HG03457 (cell line): ENCODE data around the gene NETO2.
A peak's percentile ranks its signal among the peaks of the same experiment; 100 is the strongest.
"Not testable (repeated sequence)": the region's sequence is repeated elsewhere in the genome, so short reads cannot be mapped to it uniquely, and the experiment has no call there.

Experiments used
- ATAC-seq: cut with Tn5 transposase; IDR thresholded peaks from one replicate; pipeline ENCODE4 v1.9.1; 2021; ENCODE audit warnings: moderate number of reproducible peaks; ENCODE audit not compliant: unreplicated experiment

The NETO2 gene

DNA sequence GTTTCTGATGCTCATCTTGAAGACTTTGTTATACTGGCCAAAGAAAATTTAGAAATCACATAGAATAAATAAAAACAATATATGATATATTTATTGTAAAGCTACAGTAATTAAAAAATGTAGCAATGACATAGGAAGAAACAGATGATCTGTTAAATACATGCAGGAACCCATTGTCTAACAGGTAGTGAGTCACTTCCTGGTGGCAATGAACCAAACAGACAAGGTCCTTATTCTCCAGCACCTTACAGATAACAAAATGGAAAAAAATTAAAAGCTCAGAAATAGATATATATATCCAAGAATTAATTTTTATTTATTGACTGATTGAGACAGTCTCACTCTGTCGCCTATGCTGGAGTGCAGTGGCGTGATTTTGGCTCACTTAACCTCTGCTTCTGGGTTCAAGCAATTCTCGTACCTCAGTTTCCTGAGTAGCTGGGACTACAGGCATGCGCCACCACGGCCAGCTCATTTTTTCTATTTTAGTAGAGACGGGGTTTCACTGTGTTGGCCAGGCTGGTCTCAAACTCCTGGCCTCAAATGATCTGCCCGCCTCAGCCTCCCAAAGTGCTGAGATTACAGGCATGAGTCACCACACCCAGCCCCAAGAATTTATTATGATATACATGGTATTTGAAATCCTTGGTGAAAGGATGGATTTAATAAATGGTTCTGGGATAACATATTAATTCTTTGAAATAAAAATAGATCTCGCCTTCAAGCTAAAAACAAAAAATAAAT is 7.5 kb downstream of the NETO2 start:
- ATAC-seq, result no peak

GRCh38 chr16:47134550-47134949 is 9.2 kb downstream of the NETO2 start:
- ATAC-seq, result no peak

- no peak for ATAC-seq
Observed at GRCh38 chr16:47132308-47132707, 11.4 kb downstream of the NETO2 start.

GRCh38 chr16:47129755-47130435 is 13.8 kb downstream of the NETO2 start:
- ATAC-seq, result no peak

DNA sequence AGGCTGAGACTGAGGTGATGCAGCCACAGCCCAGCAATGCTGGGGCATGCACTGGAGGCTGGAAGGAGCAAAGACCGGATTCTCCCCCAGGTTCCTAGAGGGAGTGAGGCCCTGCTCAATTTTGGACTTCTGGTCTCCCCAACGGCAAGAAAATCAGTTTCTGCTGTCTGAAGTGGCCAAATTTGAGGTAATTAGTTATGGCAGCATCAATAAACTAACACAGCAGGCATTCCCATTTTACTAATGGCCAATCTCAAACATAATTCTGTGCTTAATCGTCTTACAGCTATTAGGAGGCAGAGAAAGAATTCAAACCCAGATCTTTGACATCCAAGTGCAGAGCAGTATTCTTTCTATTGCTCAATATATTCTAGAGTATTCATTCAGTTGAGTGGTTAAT is 16.2 kb downstream of the NETO2 start:
- no peak for ATAC-seq

GRCh38 chr16:47125757-47126156 is 18.0 kb downstream of the NETO2 start:
- ATAC-seq, result no peak

DNA sequence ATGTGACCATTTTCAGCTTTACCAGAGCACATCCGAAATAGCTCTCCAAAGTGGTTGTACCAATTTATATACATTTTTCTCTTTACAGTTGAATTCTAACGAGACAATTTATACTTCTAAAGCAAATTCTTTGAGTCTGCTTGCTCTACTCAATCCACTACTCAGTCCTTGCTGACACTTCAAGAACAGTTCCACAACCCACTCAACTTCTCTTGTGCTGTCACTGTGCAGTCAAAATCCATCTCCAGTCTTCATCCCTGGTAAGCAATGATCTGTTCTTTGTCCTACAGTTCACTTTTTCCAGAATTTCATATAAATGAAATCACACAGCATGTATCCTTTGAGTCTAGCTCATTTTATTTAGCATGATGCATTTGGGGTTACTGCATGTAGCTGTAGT is 30.6 kb downstream of the NETO2 start:
- no peak for ATAC-seq

GRCh38 chr16:47110939-47111338 is 32.8 kb downstream of the NETO2 start:
- no peak for ATAC-seq

GRCh38 chr16:47109361-47109760 is 34.4 kb downstream of the NETO2 start:
- ATAC-seq, result no peak

DNA sequence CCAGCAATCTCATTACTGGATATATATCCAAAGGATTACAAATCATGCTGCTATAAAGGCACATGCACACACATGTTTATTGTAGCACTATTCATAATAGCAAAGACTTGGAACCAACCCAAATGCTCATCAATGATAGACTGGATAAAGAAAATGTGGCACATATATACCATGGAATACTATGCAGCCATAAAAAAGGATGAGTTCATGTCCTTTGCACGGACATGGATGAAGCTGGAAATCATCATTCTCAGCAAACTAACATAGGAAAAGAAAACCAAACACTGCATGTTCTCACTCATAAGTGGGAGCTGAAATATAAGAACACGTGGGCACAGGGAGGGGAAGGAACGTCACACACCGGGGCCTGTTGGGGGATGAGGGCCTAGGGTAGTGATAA is 40.8 kb downstream of the NETO2 start:
- ATAC-seq, result not testable (repeated sequence)

DNA sequence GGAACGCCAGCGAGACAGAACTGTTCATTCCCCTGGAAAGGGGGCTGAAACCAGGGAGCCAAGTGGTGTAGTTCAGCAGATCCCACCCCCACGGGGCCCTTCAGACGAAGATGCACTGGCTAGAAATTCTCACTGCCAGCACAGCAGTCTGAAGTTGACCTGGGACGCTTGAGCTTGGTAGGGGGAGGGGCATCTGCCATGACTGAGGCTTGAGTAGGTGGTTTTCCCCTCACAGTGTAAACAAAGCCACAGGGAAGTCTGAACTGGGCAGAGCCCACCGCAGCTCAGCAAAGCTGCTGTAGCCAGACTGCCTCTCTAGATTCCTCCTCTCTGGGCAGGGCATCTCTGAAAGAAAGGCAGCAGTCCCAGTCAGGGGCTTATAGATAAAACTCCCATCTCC is 46.6 kb downstream of the NETO2 start:
- not testable (repeated sequence) for ATAC-seq

DNA sequence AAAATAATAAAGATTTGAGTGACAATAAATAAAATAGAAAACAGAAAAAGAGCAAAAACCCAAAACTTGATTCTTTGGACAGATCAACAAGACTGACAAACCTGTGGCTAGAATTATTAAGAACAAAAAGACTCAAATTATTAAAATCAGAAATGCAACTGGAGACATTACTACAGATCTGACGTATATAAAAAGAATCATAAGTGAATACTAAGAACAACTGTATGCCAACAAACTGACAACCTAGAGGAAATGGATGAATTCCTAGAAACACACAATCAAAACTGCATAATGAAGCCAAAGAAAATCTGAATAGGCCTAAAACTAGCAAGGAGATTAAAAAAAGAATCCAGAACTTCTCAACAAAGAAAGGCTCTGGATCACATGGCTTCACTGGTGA is 47.4 kb downstream of the NETO2 start:
- no peak for ATAC-seq

- ATAC-seq, result no peak
Observed at GRCh38 chr16:47084198-47084597, 59.5 kb downstream of the NETO2 start.

GRCh38 chr16:47082099-47082865 is 61.5 kb downstream of the NETO2 start:
- ATAC-seq, result no peak

DNA sequence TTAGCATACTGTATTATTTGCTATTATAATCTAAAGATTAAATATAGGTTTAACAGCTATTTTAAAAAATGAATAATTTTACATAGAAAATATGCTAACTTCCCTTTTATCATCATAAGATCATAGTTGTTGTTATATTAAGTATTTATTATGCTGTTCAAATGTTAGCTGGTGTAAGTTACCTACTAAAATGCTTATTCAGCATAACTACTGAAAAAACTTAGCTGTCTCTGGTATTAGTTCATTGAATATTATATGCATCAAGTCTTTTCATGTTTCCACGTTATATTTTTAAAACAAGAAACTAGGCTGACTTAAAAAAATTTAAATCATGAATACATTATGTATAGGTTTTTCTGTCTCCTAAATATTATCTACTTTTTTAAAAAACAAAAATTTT is 62.6 kb downstream of the NETO2 start:
- ATAC-seq, result no peak

DNA sequence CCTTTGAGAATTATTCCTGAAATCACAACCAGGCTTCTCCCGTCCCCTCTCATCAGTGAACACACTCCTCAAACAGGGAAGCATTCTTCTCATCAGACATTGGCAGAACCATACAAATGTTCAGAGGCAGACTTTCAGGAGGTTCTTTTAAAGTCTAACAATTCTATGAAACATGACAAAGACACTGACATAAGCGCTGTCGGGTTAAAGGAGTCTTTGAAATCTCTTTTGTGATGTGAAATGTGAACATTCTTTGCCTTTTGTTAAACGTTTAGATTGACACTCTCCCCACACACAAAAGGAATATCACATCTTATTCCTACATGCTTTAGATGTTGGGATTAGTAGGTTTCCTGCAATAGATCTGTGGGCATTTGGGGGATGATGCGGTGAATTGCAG is 63.9 kb downstream of the NETO2 start:
- ATAC-seq, result no peak

DNA sequence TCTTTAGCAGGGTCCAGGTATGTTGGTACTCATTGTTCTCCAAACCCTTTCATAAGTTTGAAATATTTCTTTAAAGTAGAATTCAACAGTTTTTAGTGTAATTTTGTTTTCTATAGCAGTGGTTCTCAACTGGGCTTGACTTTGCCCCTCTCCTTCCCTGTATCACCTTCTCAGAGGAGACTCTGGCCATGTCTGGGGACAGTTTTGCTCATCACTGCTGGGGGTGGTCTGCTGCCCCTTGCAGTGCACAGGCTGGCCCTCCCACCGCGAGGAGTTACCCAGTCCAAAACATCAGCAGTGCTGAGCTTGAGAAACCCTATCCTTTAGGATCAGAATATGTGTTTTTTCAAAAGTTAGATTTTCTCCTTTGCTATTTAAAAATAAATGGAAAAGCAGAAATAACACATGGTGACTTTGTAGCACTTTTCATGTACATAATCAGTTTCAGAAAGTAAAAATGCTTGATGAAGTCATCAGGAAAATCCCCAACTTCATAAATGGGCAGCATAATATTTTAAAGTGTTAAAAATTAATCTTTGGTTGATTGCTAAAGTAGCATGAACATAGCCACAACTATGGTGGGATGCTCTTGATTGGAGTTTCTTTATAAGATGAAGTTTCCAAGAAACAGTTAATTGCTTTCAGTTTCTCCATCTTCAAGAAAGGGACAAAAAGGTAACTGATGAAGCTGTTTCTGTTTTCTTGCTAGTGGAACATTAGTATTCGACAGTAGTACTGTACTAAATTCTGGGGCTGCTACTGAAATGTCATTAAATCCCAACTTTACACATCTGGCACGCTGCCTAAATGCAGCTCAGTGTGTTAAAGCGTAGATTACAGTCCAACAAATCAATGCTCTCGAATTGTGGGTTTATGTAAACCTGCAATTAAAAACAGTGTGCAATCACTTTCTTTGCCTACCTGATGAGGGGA is 70.3 kb downstream of the NETO2 start:
- ATAC-seq, result peak; percentile 43

DNA sequence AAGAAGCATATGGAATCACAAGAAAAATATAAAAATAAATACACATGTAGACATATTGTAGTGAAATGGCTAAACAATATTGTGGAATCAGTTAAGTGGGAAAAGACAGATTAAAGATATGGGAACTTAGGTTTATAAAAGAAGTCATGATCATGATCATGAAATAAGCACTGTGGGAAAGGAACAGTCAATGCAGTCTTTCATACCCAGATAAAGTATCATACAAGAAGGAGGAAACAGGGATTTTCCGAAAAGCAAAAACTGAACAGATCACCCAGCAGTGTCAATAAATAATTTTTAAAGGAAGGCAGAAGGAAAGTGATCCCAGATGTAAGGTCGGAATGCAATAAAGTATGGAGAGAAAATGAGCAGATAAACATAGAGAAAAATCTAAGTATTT is 71.6 kb downstream of the NETO2 start:
- ATAC-seq, result no peak

DNA sequence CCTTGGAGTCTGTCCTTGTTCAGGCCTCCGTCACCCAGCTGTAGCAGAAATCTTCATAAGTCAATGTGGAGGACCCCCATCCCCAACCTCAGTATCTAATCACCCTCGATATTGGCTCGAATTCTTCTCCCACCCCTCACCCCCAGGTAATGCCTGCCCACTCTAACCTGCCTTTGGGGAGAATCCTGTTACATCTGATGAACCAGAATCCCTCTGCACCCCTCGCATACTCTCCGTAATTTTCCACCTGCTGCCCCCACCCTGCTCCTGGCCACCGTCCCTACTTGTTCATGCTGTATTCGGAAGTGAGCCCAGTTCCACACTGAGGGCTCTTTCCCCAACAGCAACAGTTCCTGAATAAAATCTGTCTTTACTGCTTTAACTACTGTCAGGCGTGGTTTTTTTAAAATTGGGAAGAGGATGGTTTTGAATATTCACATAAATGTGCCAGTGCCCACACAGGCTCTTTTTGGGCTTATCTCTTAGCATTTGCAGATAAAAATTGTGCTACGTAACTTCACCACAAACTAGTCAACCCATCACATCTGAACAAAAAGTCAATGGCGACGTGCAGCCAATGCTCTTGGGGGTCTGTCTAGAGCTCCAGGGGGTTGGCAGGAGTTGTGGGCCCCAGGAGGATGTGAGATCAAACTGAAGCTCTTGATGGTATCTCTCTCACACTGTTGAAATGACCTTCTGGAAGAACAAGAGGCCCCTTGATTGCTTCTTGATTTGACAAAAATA is 73.7 kb downstream of the NETO2 start:
- no peak for ATAC-seq

DNA sequence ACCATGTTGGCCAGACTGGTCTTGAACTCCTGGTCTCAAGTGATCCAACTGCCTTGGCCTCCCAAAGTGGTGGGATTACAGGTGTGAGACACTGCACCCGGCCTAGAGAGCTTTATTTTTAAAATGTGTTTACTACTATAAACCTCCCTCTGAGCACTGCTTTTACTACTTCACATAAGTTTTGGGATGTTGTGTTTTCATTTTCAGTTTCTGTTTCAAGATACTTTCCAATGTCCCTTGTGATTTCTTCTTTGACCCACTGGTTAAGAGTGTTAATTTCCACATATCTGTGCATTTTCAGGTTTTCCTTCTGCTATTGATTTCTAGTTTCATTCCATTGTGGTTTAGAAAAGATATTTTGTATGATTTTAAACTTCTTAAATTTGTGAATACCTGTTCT is 74.4 kb downstream of the NETO2 start:
- ATAC-seq, result no peak
